HG03521 (cell line): ENCODE results near the gene SEMA4B.
"Not testable (repeated sequence)": the region's sequence is repeated elsewhere in the genome, so short reads cannot be mapped to it uniquely, and the experiment has no call there.

Experiments
- ATAC-seq: cut with Tn5 transposase; IDR thresholded peaks from one replicate; pipeline ENCODE4 v1.9.1; 2021; ENCODE audit warnings: mild to moderate bottlenecking, moderate library complexity; ENCODE audit not compliant: unreplicated experiment

SEMA4B gene, protein sequence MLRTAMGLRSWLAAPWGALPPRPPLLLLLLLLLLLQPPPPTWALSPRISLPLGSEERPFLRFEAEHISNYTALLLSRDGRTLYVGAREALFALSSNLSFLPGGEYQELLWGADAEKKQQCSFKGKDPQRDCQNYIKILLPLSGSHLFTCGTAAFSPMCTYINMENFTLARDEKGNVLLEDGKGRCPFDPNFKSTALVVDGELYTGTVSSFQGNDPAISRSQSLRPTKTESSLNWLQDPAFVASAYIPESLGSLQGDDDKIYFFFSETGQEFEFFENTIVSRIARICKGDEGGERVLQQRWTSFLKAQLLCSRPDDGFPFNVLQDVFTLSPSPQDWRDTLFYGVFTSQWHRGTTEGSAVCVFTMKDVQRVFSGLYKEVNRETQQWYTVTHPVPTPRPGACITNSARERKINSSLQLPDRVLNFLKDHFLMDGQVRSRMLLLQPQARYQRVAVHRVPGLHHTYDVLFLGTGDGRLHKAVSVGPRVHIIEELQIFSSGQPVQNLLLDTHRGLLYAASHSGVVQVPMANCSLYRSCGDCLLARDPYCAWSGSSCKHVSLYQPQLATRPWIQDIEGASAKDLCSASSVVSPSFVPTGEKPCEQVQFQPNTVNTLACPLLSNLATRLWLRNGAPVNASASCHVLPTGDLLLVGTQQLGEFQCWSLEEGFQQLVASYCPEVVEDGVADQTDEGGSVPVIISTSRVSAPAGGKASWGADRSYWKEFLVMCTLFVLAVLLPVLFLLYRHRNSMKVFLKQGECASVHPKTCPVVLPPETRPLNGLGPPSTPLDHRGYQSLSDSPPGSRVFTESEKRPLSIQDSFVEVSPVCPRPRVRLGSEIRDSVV

DNA sequence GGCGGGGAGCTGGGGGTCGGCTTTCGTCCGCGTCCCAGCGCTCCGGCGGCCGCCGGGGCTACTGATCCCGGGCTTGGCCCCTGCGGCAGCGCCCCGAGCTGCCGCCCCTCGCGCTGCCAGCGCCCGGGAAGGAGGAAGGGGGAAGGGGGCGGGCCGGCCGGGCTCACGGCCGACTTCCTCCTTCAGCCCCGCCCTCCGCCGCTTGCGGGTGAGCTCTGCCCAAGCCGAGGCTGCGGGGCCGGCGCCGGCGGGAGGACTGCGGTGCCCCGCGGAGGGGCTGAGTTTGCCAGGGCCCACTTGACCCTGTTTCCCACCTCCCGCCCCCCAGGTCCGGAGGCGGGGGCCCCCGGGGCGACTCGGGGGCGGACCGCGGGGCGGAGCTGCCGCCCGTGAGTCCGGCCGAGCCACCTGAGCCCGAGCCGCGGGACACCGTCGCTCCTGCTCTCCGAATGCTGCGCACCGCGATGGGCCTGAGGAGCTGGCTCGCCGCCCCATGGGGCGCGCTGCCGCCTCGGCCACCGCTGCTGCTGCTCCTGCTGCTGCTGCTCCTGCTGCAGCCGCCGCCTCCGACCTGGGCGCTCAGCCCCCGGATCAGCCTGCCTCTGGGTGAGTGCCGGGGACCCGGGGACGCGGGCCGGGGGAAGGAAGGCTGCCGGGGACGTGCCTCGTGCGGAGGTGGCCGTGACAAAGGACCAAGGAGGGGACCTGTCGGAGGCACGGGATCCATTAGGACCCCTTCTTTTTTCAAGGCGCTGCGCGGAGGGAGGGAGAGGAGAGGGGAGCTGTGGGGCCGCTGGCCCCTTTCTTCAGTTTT is at the start of gene SEMA4B:
Gene SEMA4B, plus strand, starts transcription at position 201 of the 814 bp plus-strand sequence. Its CDS starts 249 bp downstream, at position 450.
- ATAC-seq: peak; percentile 71

GRCh38 chr15:90151989-90152645 is 49.0 kb upstream of the SEMA4B start:
- ATAC-seq: no peak

- no peak for ATAC-seq
These were observed 47.5 kb upstream of the SEMA4B start for GRCh38 chr15:90153658-90154057.

DNA sequence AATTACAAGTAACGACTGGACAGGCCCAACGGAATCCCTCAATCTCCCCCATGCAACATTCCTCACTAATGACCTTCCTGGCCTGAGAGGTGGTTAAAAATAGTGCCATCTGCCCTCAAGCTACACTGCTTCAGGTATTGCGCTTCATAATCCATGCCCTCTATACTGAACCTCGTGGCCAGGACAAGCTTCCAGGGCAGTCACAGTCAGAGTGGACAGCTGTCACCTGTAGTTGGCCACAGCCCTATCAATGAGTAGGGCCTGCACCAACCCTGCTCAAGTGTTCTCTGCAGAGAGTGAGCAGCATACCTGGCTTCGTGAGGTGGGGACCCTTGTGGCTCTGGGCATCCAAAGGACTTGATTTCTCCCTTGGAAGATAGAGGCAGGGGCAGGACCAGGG is 46.9 kb upstream of the SEMA4B start:
- no peak for ATAC-seq

- no peak for ATAC-seq
These were observed 46.1 kb upstream of the SEMA4B start for GRCh38 chr15:90154861-90155626.

- ATAC-seq: no peak
These were observed 41.9 kb upstream of the SEMA4B start for GRCh38 chr15:90159213-90159612.

- ATAC-seq: no peak
These were observed 40.1 kb upstream of the SEMA4B start for GRCh38 chr15:90160781-90161727.

DNA sequence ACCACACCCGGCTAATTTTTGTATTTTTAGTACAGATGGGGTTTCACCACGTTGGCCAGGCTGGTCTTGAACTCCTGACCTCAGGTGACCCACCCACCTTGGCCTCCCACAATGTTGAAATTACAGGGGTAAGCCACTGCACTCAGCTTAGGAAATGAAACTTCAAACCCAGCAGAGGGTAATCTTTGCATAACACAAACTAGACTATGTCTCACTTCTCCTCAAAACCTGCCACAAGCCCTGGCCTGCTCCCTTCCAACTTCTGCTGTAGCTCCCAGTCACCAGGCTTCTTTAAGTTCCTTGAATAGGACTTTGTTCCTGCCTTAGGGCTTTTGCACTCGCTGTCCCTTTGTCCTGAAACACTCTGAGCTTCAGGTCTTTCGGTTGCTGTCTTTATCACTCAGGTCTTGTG is 39.2 kb upstream of the SEMA4B start:
- no peak for ATAC-seq

- ATAC-seq: no peak
These were observed 38.2 kb upstream of the SEMA4B start for GRCh38 chr15:90162956-90163355.

GRCh38 chr15:90164239-90164638 is 36.9 kb upstream of the SEMA4B start:
- not testable (repeated sequence) for ATAC-seq

DNA sequence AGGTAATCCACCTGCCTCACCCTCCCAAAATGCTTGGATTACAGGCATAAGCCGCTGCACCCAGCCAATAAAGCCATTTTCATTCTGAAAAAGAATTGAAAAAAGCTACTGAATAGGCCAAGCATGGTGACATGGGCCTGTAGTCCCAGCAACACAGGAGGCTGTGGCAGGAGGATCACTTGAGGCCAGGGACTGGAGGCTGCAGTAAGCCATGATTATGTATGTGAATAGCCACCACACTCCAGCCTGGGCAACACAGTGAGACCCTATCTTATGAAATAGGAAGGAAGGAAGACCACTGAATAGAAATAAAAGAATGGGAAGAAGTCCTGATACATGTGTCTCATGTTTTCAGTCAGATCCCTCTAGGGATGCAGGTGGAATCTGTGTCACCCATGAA is 36.0 kb upstream of the SEMA4B start:
- no peak for ATAC-seq

- no peak for ATAC-seq
These were observed 35.3 kb upstream of the SEMA4B start for GRCh38 chr15:90165659-90166489.

GRCh38 chr15:90167121-90167520 is 34.0 kb upstream of the SEMA4B start:
- no peak for ATAC-seq

DNA sequence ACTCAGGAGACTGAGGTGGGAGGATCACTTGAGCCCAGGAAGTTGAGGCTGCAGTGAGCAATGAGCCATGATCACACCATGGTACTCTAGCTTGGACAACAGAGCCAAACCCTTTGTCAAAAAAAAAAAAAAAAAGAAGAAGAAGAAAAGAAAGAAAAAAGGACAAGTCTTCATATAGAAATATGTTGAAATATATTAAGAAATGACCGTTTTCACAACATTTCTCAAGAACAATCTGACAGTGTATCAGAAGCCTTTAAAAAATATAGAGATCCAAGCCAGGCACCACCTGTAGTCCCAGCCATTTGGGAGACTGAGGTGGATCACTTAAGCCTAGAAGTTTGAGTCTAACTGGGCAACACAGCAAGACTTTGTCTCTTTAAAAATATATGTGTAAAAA is 29.5 kb upstream of the SEMA4B start:
- ATAC-seq: no peak

GRCh38 chr15:90173372-90173771 is 27.8 kb upstream of the SEMA4B start:
- ATAC-seq: no peak

- ATAC-seq: no peak
These were observed 26.8 kb upstream of the SEMA4B start for GRCh38 chr15:90174140-90174875.

DNA sequence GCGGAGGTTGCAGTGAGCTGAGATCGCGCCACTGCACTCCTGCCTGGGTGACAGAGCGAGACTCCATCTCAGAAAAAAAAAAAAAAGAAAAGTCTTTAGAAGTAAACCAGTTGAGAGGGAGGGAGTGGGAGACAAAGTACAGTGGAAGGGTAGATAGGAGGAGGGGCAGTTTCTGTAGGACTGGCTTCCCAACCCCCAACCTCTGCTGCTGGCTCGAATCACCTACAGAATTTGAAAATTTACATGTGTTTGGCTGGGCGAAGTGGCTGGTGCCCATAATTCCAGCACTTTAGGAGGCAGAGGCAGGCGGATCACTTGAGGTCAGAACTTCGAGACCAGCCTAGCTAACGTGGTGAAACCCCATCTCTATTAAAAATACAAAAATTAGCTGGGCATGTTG is 24.1 kb upstream of the SEMA4B start:
- no peak for ATAC-seq
